ENCODE measurements around the gene AKAP1.

DNA sequence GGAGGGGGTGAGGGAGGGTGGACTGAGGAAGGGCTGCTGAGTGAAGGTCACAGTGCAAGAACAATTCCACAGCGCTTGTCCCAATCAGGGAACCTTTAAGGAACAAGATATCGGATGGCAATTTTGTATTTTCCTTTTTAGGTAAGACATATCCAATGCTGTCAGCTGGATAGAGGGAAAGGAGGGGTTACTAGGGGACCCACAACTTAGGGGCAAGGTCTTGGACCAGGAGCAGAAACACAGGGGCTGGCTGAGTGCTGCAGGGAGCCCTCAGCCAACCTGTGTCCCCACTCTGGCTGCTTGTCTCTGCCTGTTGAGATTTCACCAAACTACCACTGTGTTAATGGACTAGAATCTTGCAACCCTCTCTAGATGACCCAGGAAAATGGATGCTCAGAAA is 47.6 kb downstream of the AKAP1 start:
- TF ChIP-seq POLR2A (IDR thresholded peaks at IDR 0.05), result no peak
- TF ChIP-seq CTCF (IDR thresholded peaks at IDR 0.05), result no peak
